DOHH2 (cell line): ENCODE measurements around the gene SLCO2A1.

Source experiments
- H3F3A ChIP-seq: fragments of 200-600 bp; sonication (generic), shearing (Covaris generic); 2 replicates; pipeline ENCODE4 v1.6.0; 2016; ENCODE audit warnings: antibody characterized with exemption, mild to moderate bottlenecking; ENCODE audit not compliant: control insufficient read depth, insufficient read depth
- H3K27ac ChIP-seq: fragments of 200-600 bp; sonication (generic); 2 replicates; pipeline ENCODE4 v1.5.1; 2014; ENCODE audit warnings: low read depth, mild to moderate bottlenecking, low read length, moderate library complexity
- H3K27me3 ChIP-seq: fragments of 200-600 bp; sonication (generic); 2 replicates; pipeline ENCODE4 v1.6.1; 2014; ENCODE audit warnings: mild to moderate bottlenecking, low read length, mixed read lengths; ENCODE audit not compliant: control insufficient read depth
- H3K36me3 ChIP-seq: fragments of 200-600 bp; sonication (generic); 2 replicates; pipeline ENCODE4 v1.6.1; 2014; ENCODE audit warnings: mild to moderate bottlenecking, low read length, moderate library complexity, mixed read lengths; ENCODE audit not compliant: control insufficient read depth
- H3K4me1 ChIP-seq: fragments of 200-600 bp; sonication (generic); 2 replicates; pipeline ENCODE4 v1.6.1; 2014; ENCODE audit warnings: mild to moderate bottlenecking, low read length, mixed read lengths; ENCODE audit not compliant: control insufficient read depth
- H3K4me2 ChIP-seq: fragments of 200-600 bp; sonication (generic); 2 replicates; pipeline ENCODE4 v1.6.0; 2014; ENCODE audit warnings: mild to moderate bottlenecking, low read length, moderate library complexity
- H3K4me3 ChIP-seq: fragments of 200-600 bp; sonication (generic); 2 replicates; pipeline ENCODE4 v1.5.1; 2014; ENCODE audit warnings: mild to moderate bottlenecking, low read length, mixed read lengths
- H3K79me2 ChIP-seq: fragments of 200-600 bp; sonication (generic); 2 replicates; pipeline ENCODE4 v1.6.1; 2014; ENCODE audit warnings: mild to moderate bottlenecking, low read length, mixed read lengths; ENCODE audit not compliant: control insufficient read depth
- H3K9me2 ChIP-seq: fragments of 200-600 bp; sonication (generic); replicated peaks from 2 replicates; pipeline ENCODE4 v1.6.1; 2014; ENCODE audit warnings: mild to moderate bottlenecking, low read length, mixed read lengths; ENCODE audit not compliant: control insufficient read depth
- H3K9me3 ChIP-seq: fragments of 200-600 bp; sonication (generic); 2 replicates; pipeline ENCODE4 v1.6.1; 2014; ENCODE audit warnings: antibody characterized with exemption, low read length, mixed read lengths; ENCODE audit not compliant: control insufficient read depth, insufficient read depth
- H4K20me1 ChIP-seq: fragments of 200-600 bp; sonication (generic); 2 replicates; pipeline ENCODE4 v1.6.0; 2014; ENCODE audit warnings: low read depth, mild to moderate bottlenecking, antibody characterized with exemption, low read length, moderate library complexity; ENCODE audit not compliant: control insufficient read depth, insufficient read depth
- CTCF ChIP-seq: fragments of 200-600 bp; sonication (generic); IDR thresholded peaks from one replicate; pipeline ENCODE4 v1.5.1; 2014; ENCODE audit warnings: antibody characterized with exemption, mild to moderate bottlenecking, low read depth, low read length; ENCODE audit not compliant: poor library complexity, severe bottlenecking
- EZH2phosphoT487 ChIP-seq: fragments of 200-600 bp; sonication (generic); IDR thresholded peaks from 2 replicates; pipeline ENCODE4 v1.6.1; 2017; ENCODE audit warnings: borderline replicate concordance, mild to moderate bottlenecking, antibody characterized with exemption, low read length, moderate library complexity, mixed read lengths

SLCO2A1 gene

GRCh38 chr3:134066651-134067530, 37.2 kb upstream of the SLCO2A1 start:
- H4K20me1 ChIP-seq, result no peaks in the 10 kb centered on the region
- no peak overlapping the region for H3K4me3 ChIP-seq
- H3K4me1 ChIP-seq, result no peaks in the 10 kb centered on the region
- H3K9me3 ChIP-seq, result no peaks in the 10 kb centered on the region
- H3K27me3 ChIP-seq, result no peaks in the 10 kb centered on the region
- H3K79me2 ChIP-seq, result no peaks in the 10 kb centered on the region
- H3K9me2 ChIP-seq, result no peaks in the 10 kb centered on the region
- no peak overlapping the region for H3K4me2 ChIP-seq
- no peaks in the 10 kb centered on the region for H3F3A ChIP-seq
- no peak overlapping the region for H3K27ac ChIP-seq
- no peaks in the 10 kb centered on the region for H3K36me3 ChIP-seq
- TF ChIP-seq EZH2phosphoT487 (no peak), CTCF (no peak)

GRCh38 chr3:134066158-134066541, 36.4 kb upstream of the SLCO2A1 start:
- no peak overlapping the region for H3K27ac ChIP-seq
- TF ChIP-seq EZH2phosphoT487, result no peak
- TF ChIP-seq CTCF, result no peak
- no peaks in the 10 kb centered on the region for H3F3A ChIP-seq

GRCh38 chr3:134065252-134066157, 35.8 kb upstream of the SLCO2A1 start:
- H3K36me3 ChIP-seq, result no peaks in the 10 kb centered on the region
- H3F3A ChIP-seq, result no peaks in the 10 kb centered on the region
- no peaks in the 10 kb centered on the region for H3K4me1 ChIP-seq
- H3K27ac ChIP-seq, result no peak overlapping the region
- TF ChIP-seq CTCF, result no peak
- no peak for TF ChIP-seq EZH2phosphoT487
- H3K9me3 ChIP-seq, result no peaks in the 10 kb centered on the region
- no peak overlapping the region for H3K4me2 ChIP-seq
- no peaks in the 10 kb centered on the region for H3K9me2 ChIP-seq
- no peaks in the 10 kb centered on the region for H3K27me3 ChIP-seq
- no peaks in the 10 kb centered on the region for H3K79me2 ChIP-seq
- H4K20me1 ChIP-seq, result no peaks in the 10 kb centered on the region
- H3K4me3 ChIP-seq, result no peak overlapping the region

More at GRCh38 chr3:134066158-134066541, 36.4 kb upstream of the SLCO2A1 start:
- no peak overlapping the region for H3K4me2 ChIP-seq
- no peaks in the 10 kb centered on the region for H3K79me2 ChIP-seq
- H3K4me1 ChIP-seq, result no peaks in the 10 kb centered on the region
- H3K36me3 ChIP-seq, result no peaks in the 10 kb centered on the region
- H3K9me3 ChIP-seq, result no peaks in the 10 kb centered on the region
- H3K9me2 ChIP-seq, result no peaks in the 10 kb centered on the region
- H3K27me3 ChIP-seq, result no peaks in the 10 kb centered on the region
- H4K20me1 ChIP-seq, result no peaks in the 10 kb centered on the region
- no peak overlapping the region for H3K4me3 ChIP-seq
